CD14-positive monocyte (primary cell): Measurements from ENCODE around the gene ARHGEF1. TPM values are rescaled to one million over a fixed set of nuclear protein-coding genes. Genes with fewer than 3 reads are reported as not detected.

Experiments
- DNase-seq, 3 donors: peaks; one replicate each; pipeline ENCODE4 v3.0.0-alpha.2; 2011 to 2022
- H2AFZ ChIP-seq: 2 replicates; pipeline ENCODE4 v1.6.0; 2012; ENCODE audit warnings: mild to moderate bottlenecking, low read depth, low read length, inconsistent platforms; ENCODE audit not compliant: insufficient read depth, poor library complexity, severe bottlenecking
- H3K27ac ChIP-seq, 2 donors: 1 replicate in 1 of 2; 2 replicates in 1 of 2; pipeline ENCODE4 v1.5.1; 2012 to 2013; ENCODE audit warnings: low read length in 2 of 2, control low read depth in 1 of 2, inconsistent platforms in 1 of 2, low read depth in 1 of 2, mild to moderate bottlenecking in 1 of 2
- H3K27me3 ChIP-seq, 2 donors: one replicate each; pipeline versions ENCODE4 v1.6.0 to v1.6.1; 2011 to 2013; ENCODE audit warnings: low read length in 2 of 2; ENCODE audit not compliant: control insufficient read depth in 2 of 2, insufficient read depth in 2 of 2
- H3K36me3 ChIP-seq, 2 donors: replicated peaks in 1 of 2; 1 replicate in 1 of 2; 2 replicates in 1 of 2; pipeline versions ENCODE4 v1.5.1 to v1.6.1; 2012 to 2013; ENCODE audit warnings: low read length in 2 of 2, control low read depth in 1 of 2, inconsistent platforms in 1 of 2, mild to moderate bottlenecking in 1 of 2; ENCODE audit not compliant: insufficient read depth in 2 of 2, control insufficient read depth in 1 of 2
- H3K4me1 ChIP-seq, 2 donors: 1 replicate in 1 of 2; 2 replicates in 1 of 2; pipeline versions ENCODE4 v1.5.1 to v1.6.1; 2012 to 2013; ENCODE audit warnings: low read length in 2 of 2, control low read depth in 1 of 2, inconsistent platforms in 1 of 2, mild to moderate bottlenecking in 1 of 2, moderate library complexity in 1 of 2; ENCODE audit not compliant: insufficient read depth in 2 of 2, control insufficient read depth in 1 of 2
- H3K4me2 ChIP-seq: replicated peaks from 2 replicates; pipeline ENCODE3; 2012; ENCODE audit warnings: low read length, moderate library complexity, mild to moderate bottlenecking; ENCODE audit not compliant: poor library complexity, severe bottlenecking; ENCODE audit errors: extremely low read depth
- H3K4me3 ChIP-seq, 3 experiments: fragments of 200-600 bp in 1 of 3; sonication (generic) in 1 of 3; replicated peaks in 1 of 3; 1 replicate in 2 of 3; 2 replicates in 1 of 3; pipeline ENCODE4 v1.5.1; 2011 to 2013; ENCODE audit warnings: low read length in 3 of 3, mild to moderate bottlenecking in 3 of 3, control low read depth in 2 of 3, low read depth in 2 of 3, inconsistent platforms in 1 of 3, moderate library complexity in 1 of 3
- H3K79me2 ChIP-seq: 2 replicates; pipeline ENCODE4 v1.6.0; 2012; ENCODE audit warnings: mild to moderate bottlenecking, control low read depth, inconsistent platforms, low read length, moderate library complexity; ENCODE audit not compliant: insufficient read depth
- H3K9ac ChIP-seq: 2 replicates; pipeline ENCODE4 v1.6.0; 2017; ENCODE audit warnings: low read length, mild to moderate bottlenecking; ENCODE audit not compliant: insufficient read depth, poor library complexity, severe bottlenecking
- H3K9me3 ChIP-seq, 2 donors: replicated peaks in 1 of 2; 1 replicate in 1 of 2; 2 replicates in 1 of 2; pipeline versions ENCODE4 v1.5.1 to v1.6.1; 2012 to 2013; ENCODE audit warnings: low read length in 2 of 2, control low read depth in 1 of 2; ENCODE audit not compliant: control insufficient read depth in 1 of 2, insufficient read depth in 1 of 2
- H4K20me1 ChIP-seq: 2 replicates; pipeline ENCODE4 v1.6.0; 2012; ENCODE audit warnings: mild to moderate bottlenecking, low read length, control low read depth, moderate library complexity; ENCODE audit not compliant: insufficient read depth
- H3K27ac Mint-ChIP-seq, 7 donors: one replicate each; pipeline ENCODE4 v1.8.0; 2020; ENCODE audit warnings: mild to moderate bottlenecking in 7 of 7, mixed read lengths in 7 of 7, moderate library complexity in 6 of 7, inconsistent platforms in 2 of 7
- H3K27me3 Mint-ChIP-seq, 3 donors: one replicate each; pipeline ENCODE4 v1.8.0; 2021 to 2022; ENCODE audit warnings: low read depth in 3 of 3, mild to moderate bottlenecking in 3 of 3, mixed read lengths in 3 of 3, moderate library complexity in 3 of 3, inconsistent platforms in 1 of 3
- H3K36me3 Mint-ChIP-seq, 2 donors: one replicate each; pipeline ENCODE4 v1.8.0; 2020; ENCODE audit warnings: mixed read lengths in 2 of 2, inconsistent platforms in 1 of 2, mild to moderate bottlenecking in 1 of 2
- H3K4me1 Mint-ChIP-seq: one replicate; pipeline ENCODE4 v1.8.0; 2020; ENCODE audit warnings: mild to moderate bottlenecking, mixed read lengths
- H3K4me3 Mint-ChIP-seq, 2 donors: one replicate each; pipeline ENCODE4 v1.8.0; 2020; ENCODE audit warnings: mild to moderate bottlenecking in 2 of 2, mixed read lengths in 2 of 2, moderate library complexity in 1 of 2
- H3K9me3 Mint-ChIP-seq, 7 donors: one replicate each; pipeline ENCODE4 v1.8.0; 2020 to 2022; ENCODE audit warnings: mixed read lengths in 7 of 7, mild to moderate bottlenecking in 6 of 7, moderate library complexity in 6 of 7, inconsistent platforms in 2 of 7
- CTCF ChIP-seq: fragments of 200-600 bp; IDR thresholded peaks from one replicate; pipeline ENCODE4 v1.8.0; 2022; ENCODE audit warnings: antibody characterized with exemption, mild to moderate bottlenecking
- WGBS: methylation state at CpG from one replicate; pipeline ENCODE4 v1.1.5; 2013; ENCODE audit warnings: missing lambda C conversion rate; ENCODE audit not compliant: insufficient coverage; 5-methylcytosine and 5-hydroxymethylcytosine counted together
- intact Hi-C, 2 donors: fragments of 100-400 bp; cut with micrococcal nuclease; formaldehyde crosslinking; loops; one replicate each; pipeline versions ENCODE4 v1.15.0 to v1.15.1; 2023
- polyA plus RNA-seq, 3 donors: library from polyadenylated mRNA; depleted of rRNA in 1 of 3; unstranded in 2 of 3; stranded (reverse) in 1 of 3; fragments of 300-500 nt in 2 of 3; fragments of >200 nt in 1 of 3; fragmentation: Illumina TruSeq in 2 of 3; gene quantifications; 1 replicate in 2 of 3; 2 replicates in 1 of 3; pipeline ENCODE4 v1.2.3, GENCODE V29; 2012 to 2021

The ARHGEF1 gene
- polyA plus RNA-seq, 3 donors: 82.8 to 622 (median 95.5) TPM

- Histone ChIP-seq H3K4me3 (no peak overlapping the region), H3K79me2 (peaks cover 4% of the 10 kb centered on the region), H3K9ac (no peak overlapping the region), H4K20me1 (peaks cover 98% of the 10 kb centered on the region), H2AFZ (no peak overlapping the region), H3K9me3 (no peaks in the 10 kb centered on the region), H3K36me3 (peaks cover 81 to 87% of the 10 kb centered on the region in 2 donors), H3K4me1 (no peaks in the 10 kb centered on the region), H3K27ac (no peak overlapping the region), H3K27me3 (no peaks in the 10 kb centered on the region), H3K4me2 (no peak overlapping the region)
- H3K27me3 Mint-ChIP-seq: peaks cover 2 to 4% (median 4%) of the 10 kb centered on the region in 3 donors
- H3K4me3 Mint-ChIP-seq: no peak overlapping the region
- H3K4me1 Mint-ChIP-seq: peaks cover 4% of the 10 kb centered on the region
- no peak for DNase-seq
- peaks cover 72 to 84% of the 10 kb centered on the region in 2 donors for H3K36me3 Mint-ChIP-seq
- H3K9me3 Mint-ChIP-seq: peaks cover 0 to 2% (median 0%) of the 10 kb centered on the region in 7 donors
- 97% methylated on average over 28 of the region's 30 CpGs for WGBS
- intact Hi-C loops: no loop called here
- H3K27ac Mint-ChIP-seq: no peak overlapping the region
- TF ChIP-seq CTCF: no peak
Measured at GRCh38 chr19:41904118-41904870, 21.3 kb downstream of the ARHGEF1 start.

- H3K9me3 Mint-ChIP-seq: peaks cover 0 to 2% (median 0%) of the 10 kb centered on the region in 7 donors
- WGBS: 95% methylated on average over 19 of the region's 24 CpGs
- Histone ChIP-seq H3K9me3 (no peaks in the 10 kb centered on the region), H3K27ac (no peak overlapping the region), H3K4me2 (no peak overlapping the region), H3K4me3 (no peak overlapping the region), H3K9ac (no peak overlapping the region), H3K36me3 (peaks cover 71 to 75% of the 10 kb centered on the region in 2 donors), H4K20me1 (peaks cover 98% of the 10 kb centered on the region), H3K79me2 (peaks cover 4% of the 10 kb centered on the region), H3K27me3 (no peaks in the 10 kb centered on the region), H2AFZ (no peak overlapping the region), H3K4me1 (no peaks in the 10 kb centered on the region)
- peak overlapping the region in 4 of 7 donors; percentile 3 to 53 (median 15) for H3K27ac Mint-ChIP-seq
- TF ChIP-seq CTCF: no peak
- DNase-seq: no peak
- peaks cover 8% of the 10 kb centered on the region for H3K4me1 Mint-ChIP-seq
- H3K36me3 Mint-ChIP-seq: peaks cover 64 to 73% of the 10 kb centered on the region in 2 donors
- H3K4me3 Mint-ChIP-seq: no peak overlapping the region
- intact Hi-C loops: no loop called here
- H3K27me3 Mint-ChIP-seq: peaks cover 4 to 7% (median 6%) of the 10 kb centered on the region in 3 donors
Measured at GRCh38 chr19:41905273-41906002, 22.5 kb downstream of the ARHGEF1 start.
